DND-41 (cell line): ENCODE measurements around the gene PHF8.

Experiments
- ATAC-seq: fragments of 200-7000 bp; cut with Tn5 transposase; 3 replicates; pipeline ENCODE4 v1.9.1; 2021; ENCODE audit warnings: low read depth; ENCODE audit not compliant: insufficient read depth
- DNase-seq: peaks from one replicate; pipeline ENCODE4 v3.0.0-alpha.2; 2020
- H2AFZ ChIP-seq: 2 replicates; pipeline ENCODE4 v1.6.0; 2012; ENCODE audit warnings: low read depth, low read length
- H3K27ac ChIP-seq: 2 replicates; pipeline ENCODE4 v1.5.1; 2012; ENCODE audit warnings: low read length, inconsistent platforms
- H3K27me3 ChIP-seq: fragments of 200-600 bp; sonication (generic); 2 replicates; pipeline ENCODE4 v1.6.0; 2012; ENCODE audit warnings: low read length, mild to moderate bottlenecking, inconsistent platforms; ENCODE audit not compliant: insufficient read depth, poor library complexity
- H3K36me3 ChIP-seq: 2 replicates; pipeline ENCODE4 v1.5.1; 2012; ENCODE audit warnings: low read length, inconsistent platforms; ENCODE audit not compliant: insufficient read depth
- H3K4me1 ChIP-seq: 2 replicates; pipeline ENCODE4 v1.5.1; 2012; ENCODE audit warnings: mild to moderate bottlenecking, low read length; ENCODE audit not compliant: insufficient read depth
- H3K4me2 ChIP-seq: 2 replicates; pipeline ENCODE4 v1.6.0; 2012; ENCODE audit warnings: mild to moderate bottlenecking, moderate library complexity, low read length, inconsistent platforms; ENCODE audit not compliant: insufficient read depth
- H3K4me3 ChIP-seq, 2 experiments: fragments of 200-600 bp in 1 of 2; shearing (Covaris generic) in 1 of 2; 2 replicates each; pipeline ENCODE4 v1.5.1; 2012 to 2016; ENCODE audit warnings: inconsistent platforms in 2 of 2, low read length in 2 of 2, mild to moderate bottlenecking in 2 of 2, low read depth in 1 of 2, moderate library complexity in 1 of 2
- H3K79me2 ChIP-seq: 2 replicates; pipeline ENCODE4 v1.6.0; 2012; ENCODE audit warnings: low read length, inconsistent platforms; ENCODE audit not compliant: insufficient read depth
- H3K9ac ChIP-seq: 2 replicates; pipeline ENCODE4 v1.6.0; 2012; ENCODE audit warnings: low read depth, mild to moderate bottlenecking, inconsistent platforms, low read length, moderate library complexity
- H3K9me3 ChIP-seq: 2 replicates; pipeline ENCODE4 v1.5.1; 2012; ENCODE audit warnings: low read length, moderate library complexity, mild to moderate bottlenecking, inconsistent platforms; ENCODE audit not compliant: insufficient read depth, severe bottlenecking
- H4K20me1 ChIP-seq: 2 replicates; pipeline ENCODE4 v1.6.0; 2012; ENCODE audit warnings: low read length; ENCODE audit not compliant: insufficient read depth
- EZH2 ChIP-seq: IDR thresholded peaks from 3 replicates; pipeline ENCODE4 v1.6.1; 2012; ENCODE audit warnings: borderline replicate concordance, low read depth, mild to moderate bottlenecking, moderate library complexity, low read length, inconsistent platforms; ENCODE audit not compliant: severe bottlenecking
- TF ChIP-seq, protein P1 (sequence below): IDR thresholded peaks from 2 replicates; pipeline ENCODE4 v1.5.1; 2012; ENCODE audit warnings: borderline replicate concordance, low read length, moderate library complexity, mild to moderate bottlenecking; ENCODE audit not compliant: poor library complexity, severe bottlenecking; ENCODE audit errors: extremely low read depth

The PHF8 gene

DNA sequence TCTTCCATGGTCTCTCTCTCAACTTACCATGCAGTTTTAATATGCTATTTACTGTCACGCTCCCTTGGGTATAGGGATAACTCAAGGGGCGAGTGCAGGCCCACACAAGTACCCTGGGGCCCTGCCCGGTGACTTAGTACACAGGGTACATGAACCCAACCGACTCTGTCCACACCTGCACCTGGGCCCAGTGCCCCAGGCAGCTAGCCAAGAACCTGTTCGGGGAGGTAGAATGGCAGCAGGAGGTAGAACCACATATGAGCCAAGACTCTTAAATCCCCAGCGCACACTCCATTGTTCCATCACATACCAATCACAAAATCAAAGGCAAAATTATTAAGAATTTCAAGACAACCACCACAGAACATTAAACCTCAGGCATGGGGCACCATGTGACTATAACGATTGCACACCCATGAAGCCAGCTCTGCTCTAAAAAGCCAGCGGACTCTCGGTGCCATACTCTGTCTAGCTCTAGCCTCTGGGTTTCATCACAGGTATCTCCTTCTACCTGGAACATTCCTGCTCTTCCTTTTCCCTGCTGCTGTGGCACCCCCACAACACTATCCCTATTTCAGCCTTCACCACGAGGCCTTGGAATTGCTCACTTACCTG lies 14.6 kb downstream of the PHF8 start:
- DNase-seq: no peak
- no peak for ATAC-seq
- H3K9ac ChIP-seq: no peak overlapping the region
- H4K20me1 ChIP-seq: no peaks in the 10 kb centered on the region
- no peaks in the 10 kb centered on the region for H3K4me1 ChIP-seq
- H3K4me3 ChIP-seq: no peak overlapping the region
- H2AFZ ChIP-seq: no peak overlapping the region
- H3K79me2 ChIP-seq: peaks cover 6% of the 10 kb centered on the region; the same call in 1 of the 2 replicates
- no peak overlapping the region for H3K27ac ChIP-seq
- H3K4me2 ChIP-seq: no peak overlapping the region
- H3K27me3 ChIP-seq: no peaks in the 10 kb centered on the region
- TF ChIP-seq, protein P1, sequence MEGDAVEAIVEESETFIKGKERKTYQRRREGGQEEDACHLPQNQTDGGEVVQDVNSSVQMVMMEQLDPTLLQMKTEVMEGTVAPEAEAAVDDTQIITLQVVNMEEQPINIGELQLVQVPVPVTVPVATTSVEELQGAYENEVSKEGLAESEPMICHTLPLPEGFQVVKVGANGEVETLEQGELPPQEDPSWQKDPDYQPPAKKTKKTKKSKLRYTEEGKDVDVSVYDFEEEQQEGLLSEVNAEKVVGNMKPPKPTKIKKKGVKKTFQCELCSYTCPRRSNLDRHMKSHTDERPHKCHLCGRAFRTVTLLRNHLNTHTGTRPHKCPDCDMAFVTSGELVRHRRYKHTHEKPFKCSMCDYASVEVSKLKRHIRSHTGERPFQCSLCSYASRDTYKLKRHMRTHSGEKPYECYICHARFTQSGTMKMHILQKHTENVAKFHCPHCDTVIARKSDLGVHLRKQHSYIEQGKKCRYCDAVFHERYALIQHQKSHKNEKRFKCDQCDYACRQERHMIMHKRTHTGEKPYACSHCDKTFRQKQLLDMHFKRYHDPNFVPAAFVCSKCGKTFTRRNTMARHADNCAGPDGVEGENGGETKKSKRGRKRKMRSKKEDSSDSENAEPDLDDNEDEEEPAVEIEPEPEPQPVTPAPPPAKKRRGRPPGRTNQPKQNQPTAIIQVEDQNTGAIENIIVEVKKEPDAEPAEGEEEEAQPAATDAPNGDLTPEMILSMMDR: no peak
- TF ChIP-seq EZH2: no peak
- no peaks in the 10 kb centered on the region for H3K9me3 ChIP-seq
- peaks cover 66% of the 10 kb centered on the region for H3K36me3 ChIP-seq

DNA sequence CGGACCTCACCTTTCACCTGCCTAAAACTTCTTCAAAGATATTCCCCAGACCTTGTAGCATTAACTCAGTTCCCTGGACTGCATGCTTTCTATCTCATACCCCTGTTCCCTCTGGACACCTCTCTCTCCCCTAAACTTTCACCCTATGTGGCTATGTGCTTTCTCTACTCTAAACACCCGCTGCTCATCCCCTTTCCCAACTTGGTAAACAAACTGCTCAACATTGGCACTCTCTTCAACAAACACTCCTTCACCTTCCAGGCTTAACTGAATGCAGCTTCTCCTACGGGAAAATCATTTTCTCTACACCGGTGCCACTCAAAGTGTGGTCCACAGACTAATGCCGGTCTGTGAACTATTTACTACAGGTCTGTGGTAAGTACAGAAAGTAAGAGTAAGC lies 19.9 kb downstream of the PHF8 start:
- no peaks in the 10 kb centered on the region for H3K4me1 ChIP-seq
- H3K9me3 ChIP-seq: no peaks in the 10 kb centered on the region
- H3K4me3 ChIP-seq: no peak overlapping the region
- DNase-seq (no peak), ATAC-seq (no peak)
- no peaks in the 10 kb centered on the region for H4K20me1 ChIP-seq
- no peaks in the 10 kb centered on the region for H3K79me2 ChIP-seq
- no peak overlapping the region for H3K27ac ChIP-seq
- H3K27me3 ChIP-seq: no peaks in the 10 kb centered on the region
- H2AFZ ChIP-seq: no peak overlapping the region
- no peak for TF ChIP-seq EZH2
- TF ChIP-seq, protein P1: no peak
- no peak overlapping the region for H3K9ac ChIP-seq
- H3K36me3 ChIP-seq: peaks cover 48% of the 10 kb centered on the region
- H3K4me2 ChIP-seq: no peak overlapping the region

DNA sequence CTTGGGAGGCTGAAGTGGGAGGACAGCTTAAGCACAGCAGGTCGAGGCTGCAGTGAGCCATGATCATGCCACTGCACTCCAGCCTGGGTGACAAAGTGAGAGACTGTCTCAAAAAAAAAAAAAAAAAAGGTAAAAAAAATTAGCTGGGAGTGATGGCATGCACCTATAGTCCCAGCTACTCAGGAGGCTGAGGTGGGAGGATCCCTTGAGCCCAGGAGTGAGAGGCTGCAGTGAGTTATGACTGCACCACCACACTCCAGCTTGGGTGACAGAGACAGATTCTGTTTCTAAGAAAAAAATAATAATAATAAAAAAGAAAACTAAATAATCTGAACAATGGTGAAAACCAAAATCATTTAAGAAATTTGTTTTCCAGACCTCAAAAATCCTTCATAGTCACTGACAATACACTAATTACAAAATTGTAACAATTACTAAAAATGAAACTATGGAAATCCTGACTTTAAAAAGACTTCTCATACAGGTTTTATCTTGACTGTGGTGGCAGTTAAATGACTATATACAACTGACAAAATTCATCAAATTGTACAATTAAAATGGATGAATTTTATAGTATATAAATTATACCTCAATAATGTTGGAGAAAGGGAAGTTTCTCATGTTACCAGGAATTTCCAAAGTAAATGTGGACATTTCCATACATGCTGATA lies 31.3 kb downstream of the PHF8 start:
- H4K20me1 ChIP-seq: no peaks in the 10 kb centered on the region
- no peak overlapping the region for H3K4me3 ChIP-seq
- no peaks in the 10 kb centered on the region for H3K27me3 ChIP-seq
- DNase-seq: no peak
- no peak for TF ChIP-seq EZH2
- TF ChIP-seq, protein P1: no peak
- H3K79me2 ChIP-seq: no peaks in the 10 kb centered on the region
- no peak overlapping the region for H3K4me2 ChIP-seq
- no peak overlapping the region for H2AFZ ChIP-seq
- H3K9ac ChIP-seq: no peak overlapping the region
- no peaks in the 10 kb centered on the region for H3K4me1 ChIP-seq
- H3K27ac ChIP-seq: no peak overlapping the region
- peaks cover 47% of the 10 kb centered on the region for H3K36me3 ChIP-seq
- no peaks in the 10 kb centered on the region for H3K9me3 ChIP-seq
- no peak for ATAC-seq
